HUES6 (cell line): Measurements from ENCODE around the gene MTHFSD.

ENCODE experiments used
- H3K27ac ChIP-seq: 2 replicates; pipeline ENCODE4 v1.7.0; 2013; ENCODE audit warnings: low read depth, mild to moderate bottlenecking, low read length, inconsistent platforms
- H3K27me3 ChIP-seq: 2 replicates; pipeline ENCODE4 v1.6.1; 2013; ENCODE audit warnings: low read length; ENCODE audit not compliant: control insufficient read depth, insufficient read depth
- H3K36me3 ChIP-seq: 2 replicates; pipeline ENCODE4 v1.6.1; 2013; ENCODE audit warnings: low read length; ENCODE audit not compliant: control insufficient read depth, insufficient read depth
- H3K4me1 ChIP-seq: 2 replicates; pipeline ENCODE4 v1.6.1; 2013; ENCODE audit warnings: low read length; ENCODE audit not compliant: control insufficient read depth, insufficient read depth
- H3K4me3 ChIP-seq: 2 replicates; pipeline ENCODE4 v1.5.1; 2013; ENCODE audit warnings: low read depth, low read length
- H3K9ac ChIP-seq: one replicate; pipeline ENCODE4 v1.6.1; 2013; ENCODE audit warnings: mild to moderate bottlenecking, low read length
- H3K9me3 ChIP-seq: 2 replicates; pipeline ENCODE4 v1.6.1; 2013; ENCODE audit warnings: low read depth, low read length; ENCODE audit not compliant: control insufficient read depth, insufficient read depth

MTHFSD gene

GRCh38 chr16:86494039-86494564 lies 60.9 kb downstream of the MTHFSD start:
- Histone ChIP-seq H3K4me1 (peaks cover 30% of the 10 kb centered on the region), H3K27ac (no peak overlapping the region), H3K9me3 (no peaks in the 10 kb centered on the region), H3K36me3 (no peaks in the 10 kb centered on the region), H3K9ac (no peak overlapping the region), H3K27me3 (peaks cover 99% of the 10 kb centered on the region), H3K4me3 (peak overlapping the region; percentile 21; the same call in 1 of the 2 replicates)

- H3K9me3 ChIP-seq: no peaks in the 10 kb centered on the region
- H3K4me1 ChIP-seq: peaks cover 27% of the 10 kb centered on the region; the same call in 1 of the 2 replicates
- H3K27me3 ChIP-seq: peaks cover 99% of the 10 kb centered on the region
- H3K9ac ChIP-seq: no peak overlapping the region
- H3K4me3 ChIP-seq: no peak overlapping the region
- H3K27ac ChIP-seq: no peak overlapping the region
- H3K36me3 ChIP-seq: no peaks in the 10 kb centered on the region
These were observed 61.9 kb downstream of the MTHFSD start for GRCh38 chr16:86492961-86493629.

GRCh38 chr16:86492267-86492960 lies 62.6 kb downstream of the MTHFSD start:
- Histone ChIP-seq H3K27ac (no peak overlapping the region), H3K4me3 (no peak overlapping the region), H3K36me3 (no peaks in the 10 kb centered on the region), H3K27me3 (peaks cover 99% of the 10 kb centered on the region), H3K9me3 (no peaks in the 10 kb centered on the region), H3K4me1 (peaks cover 27% of the 10 kb centered on the region; the same call in 1 of the 2 replicates), H3K9ac (no peak overlapping the region)

GRCh38 chr16:86491640-86492023 lies 63.4 kb downstream of the MTHFSD start:
- H3K27me3 ChIP-seq: peaks cover 100% of the 10 kb centered on the region
- H3K27ac ChIP-seq: no peak overlapping the region
- peaks cover 27% of the 10 kb centered on the region; the same call in 1 of the 2 replicates for H3K4me1 ChIP-seq
- no peak overlapping the region for H3K4me3 ChIP-seq
- no peaks in the 10 kb centered on the region for H3K36me3 ChIP-seq
- no peak overlapping the region for H3K9ac ChIP-seq
- no peaks in the 10 kb centered on the region for H3K9me3 ChIP-seq

GRCh38 chr16:86490859-86491639 lies 64.0 kb downstream of the MTHFSD start:
- Histone ChIP-seq H3K9me3 (no peaks in the 10 kb centered on the region), H3K27ac (no peak overlapping the region), H3K36me3 (no peaks in the 10 kb centered on the region), H3K4me1 (peaks cover 22% of the 10 kb centered on the region; the same call in 1 of the 2 replicates), H3K27me3 (peaks cover 100% of the 10 kb centered on the region), H3K9ac (no peak overlapping the region), H3K4me3 (no peak overlapping the region)

GRCh38 chr16:86485746-86486145 lies 69.3 kb downstream of the MTHFSD start:
- H3K4me1 ChIP-seq: no peaks in the 10 kb centered on the region
- H3K27me3 ChIP-seq: peaks cover 82% of the 10 kb centered on the region
- H3K9me3 ChIP-seq: peaks cover 12% of the 10 kb centered on the region
- H3K4me3 ChIP-seq: no peak overlapping the region
- no peak overlapping the region for H3K9ac ChIP-seq
- no peaks in the 10 kb centered on the region for H3K36me3 ChIP-seq
- no peak overlapping the region for H3K27ac ChIP-seq

- Histone ChIP-seq H3K27ac (no peak overlapping the region), H3K4me3 (no peak overlapping the region), H3K9ac (no peak overlapping the region), H3K4me1 (no peaks in the 10 kb centered on the region), H3K27me3 (peaks cover 71% of the 10 kb centered on the region), H3K9me3 (peaks cover 12% of the 10 kb centered on the region), H3K36me3 (no peaks in the 10 kb centered on the region)
These were observed 70.8 kb downstream of the MTHFSD start for GRCh38 chr16:86484240-86484639.

- H3K27me3 ChIP-seq: peaks cover 62% of the 10 kb centered on the region
- no peak overlapping the region for H3K4me3 ChIP-seq
- H3K4me1 ChIP-seq: no peaks in the 10 kb centered on the region
- H3K27ac ChIP-seq: no peak overlapping the region
- no peak overlapping the region for H3K9ac ChIP-seq
- peaks cover 12% of the 10 kb centered on the region for H3K9me3 ChIP-seq
- H3K36me3 ChIP-seq: no peaks in the 10 kb centered on the region
These were observed 73.4 kb downstream of the MTHFSD start for GRCh38 chr16:86481607-86482006.

GRCh38 chr16:86480444-86480843 lies 74.6 kb downstream of the MTHFSD start:
- peaks cover 55% of the 10 kb centered on the region for H3K27me3 ChIP-seq

More at GRCh38 chr16:86480444-86480843, 74.6 kb downstream of the MTHFSD start:
- Histone ChIP-seq H3K36me3 (no peaks in the 10 kb centered on the region), H3K9ac (no peak overlapping the region), H3K9me3 (peaks cover 12% of the 10 kb centered on the region), H3K4me1 (no peaks in the 10 kb centered on the region), H3K4me3 (no peak overlapping the region), H3K27ac (no peak overlapping the region)
